ENCODE measurements around the gene CSNK2A2. TPM values are rescaled to one million over a fixed set of nuclear protein-coding genes. Genes with fewer than 3 reads are reported as not detected.

The CSNK2A2 gene
- polyA plus RNA-seq, 1 experiment: 22.5 TPM

DNA sequence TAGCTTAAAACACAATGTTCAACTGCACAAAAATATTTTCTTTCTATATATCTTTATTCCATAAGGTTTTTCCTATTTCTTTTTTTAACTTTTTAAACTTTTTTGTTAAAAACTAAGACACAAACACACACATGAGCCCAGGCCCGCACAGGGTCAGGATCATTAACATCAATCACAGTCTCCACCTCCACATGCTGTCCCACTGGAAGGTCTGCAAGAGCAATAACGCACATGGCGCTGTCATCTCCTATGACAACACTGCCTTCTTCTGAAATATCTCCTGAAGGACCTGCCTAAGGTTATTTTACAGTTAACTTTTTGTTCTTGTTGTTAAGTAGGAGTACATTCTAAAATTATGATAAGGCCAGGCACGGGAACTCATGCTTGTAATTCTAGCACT is 72.9 kb downstream of the CSNK2A2 start:
- POLR2A ChIA-PET: no interaction called here
- CTCF ChIA-PET: no interaction called here
- TF ChIP-seq, protein P1, sequence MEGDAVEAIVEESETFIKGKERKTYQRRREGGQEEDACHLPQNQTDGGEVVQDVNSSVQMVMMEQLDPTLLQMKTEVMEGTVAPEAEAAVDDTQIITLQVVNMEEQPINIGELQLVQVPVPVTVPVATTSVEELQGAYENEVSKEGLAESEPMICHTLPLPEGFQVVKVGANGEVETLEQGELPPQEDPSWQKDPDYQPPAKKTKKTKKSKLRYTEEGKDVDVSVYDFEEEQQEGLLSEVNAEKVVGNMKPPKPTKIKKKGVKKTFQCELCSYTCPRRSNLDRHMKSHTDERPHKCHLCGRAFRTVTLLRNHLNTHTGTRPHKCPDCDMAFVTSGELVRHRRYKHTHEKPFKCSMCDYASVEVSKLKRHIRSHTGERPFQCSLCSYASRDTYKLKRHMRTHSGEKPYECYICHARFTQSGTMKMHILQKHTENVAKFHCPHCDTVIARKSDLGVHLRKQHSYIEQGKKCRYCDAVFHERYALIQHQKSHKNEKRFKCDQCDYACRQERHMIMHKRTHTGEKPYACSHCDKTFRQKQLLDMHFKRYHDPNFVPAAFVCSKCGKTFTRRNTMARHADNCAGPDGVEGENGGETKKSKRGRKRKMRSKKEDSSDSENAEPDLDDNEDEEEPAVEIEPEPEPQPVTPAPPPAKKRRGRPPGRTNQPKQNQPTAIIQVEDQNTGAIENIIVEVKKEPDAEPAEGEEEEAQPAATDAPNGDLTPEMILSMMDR (IDR thresholded peaks at IDR 0.05; ENCODE audit: insufficient read depth, low read depth, low read length): no peak
- no peak for DNase-seq (ENCODE audit: low read depth)
- H3K36me3 ChIP-seq (ENCODE audit: control insufficient read depth, insufficient read depth, low read length): no peaks in the 10 kb centered on the region
- no peaks in the 10 kb centered on the region for H3K27me3 ChIP-seq (ENCODE audit: control insufficient read depth, insufficient read depth, low read length)
- H3K4me3 ChIP-seq (ENCODE audit: low read depth, low read length): no peak overlapping the region

DNA sequence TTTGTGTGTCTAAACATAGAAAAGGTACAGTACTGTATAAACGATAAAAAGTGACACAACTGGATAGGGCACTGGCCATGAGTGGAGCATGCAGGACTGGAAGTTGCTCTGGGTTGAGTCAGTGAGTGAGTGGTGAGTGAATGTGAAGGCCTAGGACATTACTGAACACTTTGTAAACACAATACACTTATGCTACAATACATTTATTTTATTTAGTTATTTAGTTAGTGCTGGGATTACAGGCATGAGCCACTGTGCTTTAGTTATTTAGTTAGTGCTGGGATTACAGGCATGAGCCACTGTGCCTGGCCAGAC is 73.3 kb downstream of the CSNK2A2 start:
- no peaks in the 10 kb centered on the region for H3K27me3 ChIP-seq (ENCODE audit: control insufficient read depth, insufficient read depth, low read length)
- TF ChIP-seq, protein P1 (IDR thresholded peaks at IDR 0.05; ENCODE audit: insufficient read depth, low read depth, low read length): no peak
- POLR2A ChIA-PET: no interaction called here
- no peaks in the 10 kb centered on the region for H3K36me3 ChIP-seq (ENCODE audit: control insufficient read depth, insufficient read depth, low read length)
- DNase-seq (ENCODE audit: low read depth): no peak
- CTCF ChIA-PET: no interaction called here
- H3K4me3 ChIP-seq (ENCODE audit: low read depth, low read length): no peak overlapping the region

DNA sequence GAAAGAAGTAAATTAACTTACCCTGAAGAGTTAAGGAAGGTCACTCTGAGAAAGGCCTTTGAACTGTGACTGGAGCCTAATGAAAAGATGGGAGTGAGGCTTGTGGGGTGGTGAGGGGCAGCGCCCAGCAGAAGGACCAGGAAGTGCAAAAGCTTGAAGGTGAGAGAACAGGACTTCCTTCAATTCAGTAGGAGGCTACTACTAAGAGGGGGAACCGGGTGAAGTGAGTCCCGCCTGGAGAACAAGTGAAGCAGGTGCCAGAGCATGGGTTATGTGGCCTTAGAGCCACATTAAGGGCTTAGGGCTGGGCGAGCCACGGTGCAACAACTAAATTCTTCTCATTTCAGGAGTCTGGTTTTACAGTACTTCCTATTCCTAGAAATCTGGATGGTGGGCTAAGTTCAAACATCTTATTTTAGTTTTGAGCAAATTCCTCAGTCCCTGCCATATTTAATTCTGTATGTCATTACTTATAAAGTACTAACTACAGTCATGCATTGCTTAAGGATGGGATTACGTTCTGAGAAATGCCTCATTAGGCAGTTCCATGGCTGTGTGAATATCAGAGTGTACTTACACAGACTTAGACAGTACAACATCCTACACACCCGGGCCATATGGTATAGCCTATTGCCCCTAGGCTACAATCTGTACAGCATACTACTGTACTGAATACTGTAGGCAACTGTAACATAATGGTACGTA is 73.9 kb downstream of the CSNK2A2 start:
- Histone ChIP-seq H3K36me3 (ENCODE audit: control insufficient read depth, insufficient read depth, low read length) (no peaks in the 10 kb centered on the region), H3K27me3 (ENCODE audit: control insufficient read depth, insufficient read depth, low read length) (no peaks in the 10 kb centered on the region), H3K4me3 (ENCODE audit: low read depth, low read length) (no peak overlapping the region)
- TF ChIP-seq, protein P1 (IDR thresholded peaks at IDR 0.05; ENCODE audit: insufficient read depth, low read depth, low read length): no peak
- DNase-seq (ENCODE audit: low read depth): no peak
- ChIA-PET POLR2A (no interaction called here), CTCF (interaction anchor here (0.8 to 1.7 kb wide), 3 partner anchors 19 to 98 kb away, joined by 3 to 5 read pairs (median 3); no protein-coding TSS in a partner anchor)

DNA sequence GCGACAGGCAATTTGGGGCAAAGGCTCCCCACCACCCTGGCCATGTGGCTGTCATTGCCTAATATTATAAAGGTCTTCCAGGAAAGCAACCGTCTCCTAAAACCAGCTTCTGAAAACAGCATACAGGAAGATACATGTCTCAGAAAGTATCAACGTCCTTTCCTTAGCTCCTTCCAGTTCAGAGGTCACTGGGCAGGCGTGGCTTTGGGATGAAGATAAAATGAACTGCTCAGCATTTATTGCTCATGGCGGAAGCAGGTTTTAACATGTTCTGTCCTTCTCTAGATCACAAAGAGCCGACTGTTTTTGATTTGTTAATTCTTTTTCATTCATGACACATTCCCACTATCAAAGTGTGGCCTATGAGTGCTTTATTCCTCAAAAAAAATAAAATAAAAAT is 76.8 kb downstream of the CSNK2A2 start:
- Histone ChIP-seq H3K4me3 (ENCODE audit: low read depth, low read length) (no peak overlapping the region), H3K36me3 (ENCODE audit: control insufficient read depth, insufficient read depth, low read length) (no peaks in the 10 kb centered on the region), H3K27me3 (ENCODE audit: control insufficient read depth, insufficient read depth, low read length) (no peaks in the 10 kb centered on the region)
- TF ChIP-seq, protein P1 (IDR thresholded peaks at IDR 0.05; ENCODE audit: insufficient read depth, low read depth, low read length): no peak
- POLR2A ChIA-PET: no interaction called here
- DNase-seq (ENCODE audit: low read depth): no peak
- CTCF ChIA-PET: interaction anchor here (0.6 to 3.6 kb wide), 18 partner anchors 9 to 227 kb away, joined by 3 to 32 read pairs (median 6); partner anchors contain the start of genes CFAP20 and MMP15

DNA sequence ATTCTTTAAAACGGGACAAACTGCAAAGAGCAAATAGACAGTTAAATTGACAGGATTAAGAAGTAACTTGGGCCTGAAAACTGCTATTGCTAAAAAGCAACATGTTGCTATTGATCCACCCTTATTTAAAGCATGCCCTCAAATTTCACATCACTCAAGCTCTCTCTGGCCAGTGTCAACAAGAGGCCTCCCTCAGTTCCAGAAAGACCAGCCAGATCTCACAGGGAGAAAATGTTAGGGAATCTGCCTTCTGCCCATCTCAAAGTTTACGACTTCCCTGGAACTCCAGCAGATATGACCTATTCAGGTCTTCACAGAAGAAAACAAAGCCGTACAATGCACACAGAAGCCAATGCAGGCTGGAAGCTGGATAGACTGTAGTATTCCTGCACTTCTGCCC is 77.7 kb downstream of the CSNK2A2 start:
- TF ChIP-seq, protein P1 (IDR thresholded peaks at IDR 0.05; ENCODE audit: insufficient read depth, low read depth, low read length): no peak
- peaks cover 1% of the 10 kb centered on the region for H3K36me3 ChIP-seq (ENCODE audit: control insufficient read depth, insufficient read depth, low read length)
- ChIA-PET CTCF (interaction anchor here (1.1 to 3.6 kb wide), 7 partner anchors 9 to 106 kb away, joined by 3 to 32 read pairs (median 8); partner anchors contain the start of genes CFAP20 and MMP15), POLR2A (no interaction called here)
- no peaks in the 10 kb centered on the region for H3K27me3 ChIP-seq (ENCODE audit: control insufficient read depth, insufficient read depth, low read length)
- DNase-seq (ENCODE audit: low read depth): no peak
- H3K4me3 ChIP-seq (ENCODE audit: low read depth, low read length): no peak overlapping the region
